ENCODE results near the gene HSF5. TPM values are rescaled to one million over a fixed set of nuclear protein-coding genes. Genes with fewer than 3 reads are reported as not detected.
A peak's percentile ranks its signal among the peaks of the same experiment; 100 is the strongest.
"Not testable (repeated sequence)": the region's sequence is repeated elsewhere in the genome, so short reads cannot be mapped to it uniquely, and the experiment has no call there.

Gene HSF5
- polyA plus RNA-seq, 1 donor = 0.07 TPM

DNA sequence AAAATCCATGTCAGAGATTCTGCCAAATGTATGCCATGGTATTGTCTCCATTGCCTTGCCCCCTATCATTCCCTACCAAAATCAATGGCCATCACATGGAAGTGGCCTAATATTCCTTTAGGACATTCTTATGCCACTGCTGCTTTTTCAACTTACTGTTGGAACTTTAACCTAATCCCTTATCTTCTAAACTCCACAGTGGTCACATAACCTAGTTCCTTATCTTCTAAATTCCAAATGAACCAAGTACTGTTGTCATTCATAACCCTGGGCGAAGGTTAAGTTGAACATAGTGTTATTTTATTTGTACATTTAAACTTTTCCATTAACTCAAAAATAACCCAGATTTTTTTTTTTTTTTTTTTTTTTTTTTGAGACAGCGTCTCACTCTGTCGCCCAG, 3.6 kb downstream of the HSF5 start:
- H3K36me3 ChIP-seq (ENCODE audit: control insufficient read depth, insufficient read depth, low read length) = peaks cover 10% of the 10 kb centered on the region
- peak in 1 of 2 donors; percentile 37 for DNase-seq
- H3K4me1 ChIP-seq (ENCODE audit: control insufficient read depth, insufficient read depth, low read length) = peaks cover 2% of the 10 kb centered on the region
- no peaks in the 10 kb centered on the region for H3K27me3 ChIP-seq (ENCODE audit: control insufficient read depth, insufficient read depth, low read length)
- H3K9me3 ChIP-seq (ENCODE audit: control insufficient read depth, low read depth, low read length) = peaks cover 9% of the 10 kb centered on the region
- no CpG with 5 or more reads among the region's 3 CpGs for WGBS (ENCODE audit: insufficient coverage, low lambda C conversion rate)
- no peak overlapping the region for H3K27ac ChIP-seq (ENCODE audit: low read length)
- H3K4me3 ChIP-seq (ENCODE audit: low read length) = no peak overlapping the region

DNA sequence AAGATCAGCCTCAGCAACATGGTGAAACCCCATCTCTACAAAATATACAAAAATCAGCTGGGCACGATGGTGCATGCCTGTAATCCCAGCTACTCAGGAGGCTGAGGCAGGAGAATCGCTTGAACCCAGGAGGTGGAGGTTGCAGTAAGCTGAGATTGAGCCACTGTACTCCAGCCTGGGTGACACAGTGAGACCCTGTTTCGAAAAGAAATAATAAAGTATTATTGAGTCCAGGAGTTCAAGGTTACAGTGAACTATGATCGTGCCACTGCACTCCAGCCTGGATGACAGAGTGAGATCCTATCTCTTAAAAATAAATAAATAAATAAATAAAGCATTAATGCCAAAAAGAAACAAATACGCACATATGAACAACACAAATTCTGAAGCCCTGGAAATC, 6.4 kb downstream of the HSF5 start:
- WGBS (ENCODE audit: insufficient coverage, low lambda C conversion rate) = no CpG with 5 or more reads among the region's 5 CpGs
- not testable (repeated sequence) for DNase-seq; H3K27ac ChIP-seq (ENCODE audit: low read length); H3K4me1 ChIP-seq (ENCODE audit: control insufficient read depth, insufficient read depth, low read length); H3K4me3 ChIP-seq (ENCODE audit: low read length); H3K27me3 ChIP-seq (ENCODE audit: control insufficient read depth, insufficient read depth, low read length); H3K9me3 ChIP-seq (ENCODE audit: control insufficient read depth, low read depth, low read length); H3K36me3 ChIP-seq (ENCODE audit: control insufficient read depth, insufficient read depth, low read length)

GRCh38 chr17:58480090-58480489, 8.1 kb downstream of the HSF5 start:
- Histone ChIP-seq H3K4me1 (ENCODE audit: control insufficient read depth, insufficient read depth, low read length) (no peaks in the 10 kb centered on the region), H3K27me3 (ENCODE audit: control insufficient read depth, insufficient read depth, low read length) (no peaks in the 10 kb centered on the region), H3K27ac (ENCODE audit: low read length) (no peak overlapping the region), H3K4me3 (ENCODE audit: low read length) (no peak overlapping the region), H3K36me3 (ENCODE audit: control insufficient read depth, insufficient read depth, low read length) (no peaks in the 10 kb centered on the region), H3K9me3 (ENCODE audit: control insufficient read depth, low read depth, low read length) (no peaks in the 10 kb centered on the region)
- 0% methylated on average over 1 of the region's 6 CpGs for WGBS (ENCODE audit: insufficient coverage, low lambda C conversion rate)
- no peak for DNase-seq

- Histone ChIP-seq H3K9me3 (ENCODE audit: control insufficient read depth, low read depth, low read length) (no peaks in the 10 kb centered on the region), H3K36me3 (ENCODE audit: control insufficient read depth, insufficient read depth, low read length) (no peaks in the 10 kb centered on the region), H3K27ac (ENCODE audit: low read length) (no peak overlapping the region), H3K4me1 (ENCODE audit: control insufficient read depth, insufficient read depth, low read length) (no peaks in the 10 kb centered on the region), H3K4me3 (ENCODE audit: low read length) (no peak overlapping the region), H3K27me3 (ENCODE audit: control insufficient read depth, insufficient read depth, low read length) (no peaks in the 10 kb centered on the region)
- 81% methylated on average over 4 of the region's 18 CpGs for WGBS (ENCODE audit: insufficient coverage, low lambda C conversion rate)
- DNase-seq = no peak
Observed at GRCh38 chr17:58476812-58477211, 11.4 kb downstream of the HSF5 start.

DNA sequence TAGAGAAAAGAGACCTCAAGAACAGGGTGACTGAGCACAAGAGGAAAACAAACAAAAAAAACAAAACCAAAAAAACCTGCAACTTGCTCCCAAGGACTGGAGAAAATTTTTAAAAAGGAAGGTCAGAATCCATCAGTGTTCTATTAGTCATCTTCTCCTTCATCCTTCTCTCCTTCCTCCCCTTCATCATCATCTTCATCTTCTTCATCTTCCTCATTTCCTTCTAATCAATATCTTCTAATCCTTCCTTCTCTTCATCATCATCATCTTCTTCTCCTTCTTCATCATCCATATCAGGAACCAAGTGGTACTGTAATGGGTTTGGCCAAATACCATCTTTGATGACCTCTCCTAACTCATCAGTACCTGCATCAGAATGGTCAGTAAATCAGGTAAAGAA, 12.2 kb downstream of the HSF5 start:
- no peak overlapping the region for H3K4me3 ChIP-seq (ENCODE audit: low read length)
- no peak overlapping the region for H3K27ac ChIP-seq (ENCODE audit: low read length)
- H3K9me3 ChIP-seq (ENCODE audit: control insufficient read depth, low read depth, low read length) = no peaks in the 10 kb centered on the region
- H3K4me1 ChIP-seq (ENCODE audit: control insufficient read depth, insufficient read depth, low read length) = no peaks in the 10 kb centered on the region
- H3K27me3 ChIP-seq (ENCODE audit: control insufficient read depth, insufficient read depth, low read length) = no peaks in the 10 kb centered on the region
- no peak for DNase-seq
- no peaks in the 10 kb centered on the region for H3K36me3 ChIP-seq (ENCODE audit: control insufficient read depth, insufficient read depth, low read length)

DNA sequence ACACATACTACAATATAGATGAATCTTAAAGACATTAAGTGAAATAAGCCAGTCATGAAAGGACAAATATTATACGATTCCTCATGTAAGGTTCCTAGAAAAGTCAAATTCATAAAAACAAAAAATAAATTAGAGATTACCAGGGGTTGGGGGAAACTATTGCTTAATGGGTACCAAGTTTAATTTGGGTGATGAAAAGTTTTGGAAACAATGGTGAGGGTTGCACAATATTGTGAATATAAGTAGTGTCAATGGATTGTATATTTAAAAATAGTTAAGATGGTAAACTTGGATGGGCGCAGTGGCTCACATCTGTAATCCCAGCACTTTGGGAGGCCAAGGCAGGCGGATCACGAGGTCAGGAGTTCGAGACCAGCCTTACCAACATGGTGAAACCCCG, 17.9 kb downstream of the HSF5 start:
- 100% methylated on average over 1 of the region's 6 CpGs for WGBS (ENCODE audit: insufficient coverage, low lambda C conversion rate)
- Histone ChIP-seq H3K4me3 (ENCODE audit: low read length) (no peak overlapping the region), H3K36me3 (ENCODE audit: control insufficient read depth, insufficient read depth, low read length) (no peaks in the 10 kb centered on the region), H3K27ac (ENCODE audit: low read length) (no peak overlapping the region), H3K27me3 (ENCODE audit: control insufficient read depth, insufficient read depth, low read length) (peaks cover 7% of the 10 kb centered on the region), H3K9me3 (ENCODE audit: control insufficient read depth, low read depth, low read length) (no peaks in the 10 kb centered on the region), H3K4me1 (ENCODE audit: control insufficient read depth, insufficient read depth, low read length) (no peaks in the 10 kb centered on the region)
- DNase-seq = no peak

DNA sequence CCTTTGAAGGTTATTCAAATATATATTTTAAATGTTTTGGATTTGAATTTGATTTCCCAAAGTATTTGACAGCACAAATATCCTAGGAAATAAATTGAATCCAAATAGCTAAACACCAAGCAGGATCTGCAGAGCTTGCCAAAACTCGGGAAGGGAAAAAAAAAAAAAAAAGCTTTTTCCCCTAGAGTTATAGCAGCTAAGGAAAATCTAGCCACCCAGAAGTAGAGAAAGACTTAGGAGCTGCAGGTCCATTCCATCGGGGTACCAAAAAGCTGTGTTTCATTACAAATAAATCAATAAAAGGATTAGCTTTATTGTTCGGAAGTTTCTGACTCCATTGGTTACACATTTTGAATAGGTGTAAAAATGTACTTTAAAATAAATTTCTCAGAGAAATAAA, 19.3 kb downstream of the HSF5 start:
- no peak for DNase-seq
- peaks cover 7% of the 10 kb centered on the region for H3K27me3 ChIP-seq (ENCODE audit: control insufficient read depth, insufficient read depth, low read length)
- no peak overlapping the region for H3K27ac ChIP-seq (ENCODE audit: low read length)
- H3K9me3 ChIP-seq (ENCODE audit: control insufficient read depth, low read depth, low read length) = no peaks in the 10 kb centered on the region
- no peaks in the 10 kb centered on the region for H3K36me3 ChIP-seq (ENCODE audit: control insufficient read depth, insufficient read depth, low read length)
- no CpG with 5 or more reads among the region's 3 CpGs for WGBS (ENCODE audit: insufficient coverage, low lambda C conversion rate)
- H3K4me1 ChIP-seq (ENCODE audit: control insufficient read depth, insufficient read depth, low read length) = no peaks in the 10 kb centered on the region
- H3K4me3 ChIP-seq (ENCODE audit: low read length) = no peak overlapping the region

DNA sequence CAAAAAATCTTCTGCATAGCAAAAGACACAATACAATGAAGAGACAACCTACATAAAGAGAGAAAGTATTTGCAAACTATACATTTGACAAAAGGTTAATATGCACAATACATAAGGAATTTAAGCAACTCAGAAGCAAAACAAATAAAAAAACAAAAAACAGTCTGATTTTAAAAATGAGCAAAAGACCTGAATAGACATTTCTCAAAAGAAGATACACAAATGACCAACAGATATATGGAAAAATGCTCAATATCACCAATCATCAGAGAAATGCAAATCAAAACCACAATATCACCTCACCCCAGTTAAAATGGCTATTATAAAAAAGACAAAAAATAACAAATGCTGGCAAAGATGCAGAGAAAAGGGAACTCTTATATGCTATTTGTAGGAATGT, 32.7 kb downstream of the HSF5 start:
- no peaks in the 10 kb centered on the region for H3K27me3 ChIP-seq (ENCODE audit: control insufficient read depth, insufficient read depth, low read length)
- no peaks in the 10 kb centered on the region for H3K4me1 ChIP-seq (ENCODE audit: control insufficient read depth, insufficient read depth, low read length)
- H3K9me3 ChIP-seq (ENCODE audit: control insufficient read depth, low read depth, low read length) = no peaks in the 10 kb centered on the region
- no peaks in the 10 kb centered on the region for H3K36me3 ChIP-seq (ENCODE audit: control insufficient read depth, insufficient read depth, low read length)
- no peak for DNase-seq
- H3K27ac ChIP-seq (ENCODE audit: low read length) = no peak overlapping the region
- H3K4me3 ChIP-seq (ENCODE audit: low read length) = no peak overlapping the region

- WGBS (ENCODE audit: insufficient coverage, low lambda C conversion rate) = no CpG with 5 or more reads among the region's 1 CpG
- Histone ChIP-seq H3K27me3 (ENCODE audit: control insufficient read depth, insufficient read depth, low read length) (no peaks in the 10 kb centered on the region), H3K27ac (ENCODE audit: low read length) (no peak overlapping the region), H3K36me3 (ENCODE audit: control insufficient read depth, insufficient read depth, low read length) (no peaks in the 10 kb centered on the region), H3K4me1 (ENCODE audit: control insufficient read depth, insufficient read depth, low read length) (no peaks in the 10 kb centered on the region), H3K9me3 (ENCODE audit: control insufficient read depth, low read depth, low read length) (no peaks in the 10 kb centered on the region), H3K4me3 (ENCODE audit: low read length) (no peak overlapping the region)
- no peak for DNase-seq
Observed at GRCh38 chr17:58452738-58453137, 35.5 kb downstream of the HSF5 start.

- H3K4me1 ChIP-seq (ENCODE audit: control insufficient read depth, insufficient read depth, low read length) = no peaks in the 10 kb centered on the region
- no peaks in the 10 kb centered on the region for H3K27me3 ChIP-seq (ENCODE audit: control insufficient read depth, insufficient read depth, low read length)
- no peak overlapping the region for H3K27ac ChIP-seq (ENCODE audit: low read length)
- WGBS (ENCODE audit: insufficient coverage, low lambda C conversion rate) = no CpG with 5 or more reads among the region's 9 CpGs
- no peaks in the 10 kb centered on the region for H3K9me3 ChIP-seq (ENCODE audit: control insufficient read depth, low read depth, low read length)
- no peaks in the 10 kb centered on the region for H3K36me3 ChIP-seq (ENCODE audit: control insufficient read depth, insufficient read depth, low read length)
- H3K4me3 ChIP-seq (ENCODE audit: low read length) = no peak overlapping the region
- DNase-seq = peak; percentile 58 to 67
Observed at GRCh38 chr17:58447039-58447975, 40.9 kb downstream of the HSF5 start.

- WGBS (ENCODE audit: insufficient coverage, low lambda C conversion rate) = no CpG with 5 or more reads among the region's 6 CpGs
- H3K36me3 ChIP-seq (ENCODE audit: control insufficient read depth, insufficient read depth, low read length) = no peaks in the 10 kb centered on the region
- H3K27ac ChIP-seq (ENCODE audit: low read length) = no peak overlapping the region
- DNase-seq = no peak
- H3K4me3 ChIP-seq (ENCODE audit: low read length) = no peak overlapping the region
- H3K27me3 ChIP-seq (ENCODE audit: control insufficient read depth, insufficient read depth, low read length) = no peaks in the 10 kb centered on the region
- H3K9me3 ChIP-seq (ENCODE audit: control insufficient read depth, low read depth, low read length) = no peaks in the 10 kb centered on the region
- no peaks in the 10 kb centered on the region for H3K4me1 ChIP-seq (ENCODE audit: control insufficient read depth, insufficient read depth, low read length)
Observed at GRCh38 chr17:58446086-58446485, 42.1 kb downstream of the HSF5 start.
